Lower leg skin (tissue), 3 donors: ENCODE results near the gene ABCA3.

Source experiments
- CTCF ChIP-seq, 3 donors: fragments of 450-650 bp; IDR thresholded peaks; one replicate each; pipeline ENCODE4 v1.5.1; 2016; ENCODE audit warnings: antibody characterized with exemption in 3 of 3, mild to moderate bottlenecking in 3 of 3, moderate library complexity in 2 of 3
- POLR2A ChIP-seq, 2 donors: fragments of 450-650 bp; IDR thresholded peaks; one replicate each; pipeline ENCODE4 v1.6.1; 2016 to 2017; ENCODE audit warnings: antibody characterized with exemption in 2 of 2, mild to moderate bottlenecking in 1 of 2, moderate library complexity in 1 of 2

GRCh38 chr16:2242598-2242997 lies 97.9 kb downstream of the ABCA3 start:
- no peak for TF ChIP-seq CTCF (IDR thresholded peaks at IDR 0.05)
- TF ChIP-seq POLR2A (IDR thresholded peaks at IDR 0.05): no peak
